ENCODE results near the gene MRPS2. TPM values are rescaled to one million over a fixed set of nuclear protein-coding genes. Genes with fewer than 3 reads are reported as not detected.

Gene MRPS2
- total and polyA plus RNA-seq, 7 donors = 30.0 to 61.6 (median 37.7) TPM

DNA sequence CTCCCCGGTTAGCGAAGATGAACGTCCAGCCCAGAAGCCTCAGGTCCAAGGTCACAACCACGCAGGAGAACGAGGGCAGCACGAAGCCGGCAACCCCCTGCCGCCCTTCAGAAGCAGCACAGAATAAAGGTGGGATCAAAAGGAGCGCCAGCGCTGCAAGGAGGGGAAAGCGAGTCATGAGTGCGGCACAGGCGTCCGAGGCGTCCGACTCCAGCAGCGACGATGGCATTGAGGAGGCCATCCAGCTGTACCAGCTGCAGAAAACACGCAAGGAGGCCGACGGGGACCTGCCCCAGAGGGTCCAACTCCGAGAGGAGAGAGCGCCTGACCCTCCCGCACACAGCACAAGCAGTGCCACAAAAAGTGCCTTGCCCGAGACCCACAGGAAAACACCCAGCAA, 15.1 kb upstream of the MRPS2 start:
- H3K27me3 ChIP-seq = no peaks in the 10 kb centered on the region
- no peaks in the 10 kb centered on the region for H3K9me3 ChIP-seq
- H3K36me3 ChIP-seq = peaks cover 5 to 63% (median 32%) of the 10 kb centered on the region in 4 donors
- peaks cover 0 to 11% (median 10%) of the 10 kb centered on the region in 4 donors for H3K4me1 ChIP-seq
- no peak overlapping the region for H3K4me3 ChIP-seq
- no peak for DNase-seq
- TF ChIP-seq POLR2AphosphoS5 (IDR thresholded peaks at IDR 0.05) (no peak), EP300 (IDR thresholded peaks at IDR 0.05) (no peak), POLR2A (IDR thresholded peaks at IDR 0.05) (no peak)
- TF ChIP-seq, protein P1, sequence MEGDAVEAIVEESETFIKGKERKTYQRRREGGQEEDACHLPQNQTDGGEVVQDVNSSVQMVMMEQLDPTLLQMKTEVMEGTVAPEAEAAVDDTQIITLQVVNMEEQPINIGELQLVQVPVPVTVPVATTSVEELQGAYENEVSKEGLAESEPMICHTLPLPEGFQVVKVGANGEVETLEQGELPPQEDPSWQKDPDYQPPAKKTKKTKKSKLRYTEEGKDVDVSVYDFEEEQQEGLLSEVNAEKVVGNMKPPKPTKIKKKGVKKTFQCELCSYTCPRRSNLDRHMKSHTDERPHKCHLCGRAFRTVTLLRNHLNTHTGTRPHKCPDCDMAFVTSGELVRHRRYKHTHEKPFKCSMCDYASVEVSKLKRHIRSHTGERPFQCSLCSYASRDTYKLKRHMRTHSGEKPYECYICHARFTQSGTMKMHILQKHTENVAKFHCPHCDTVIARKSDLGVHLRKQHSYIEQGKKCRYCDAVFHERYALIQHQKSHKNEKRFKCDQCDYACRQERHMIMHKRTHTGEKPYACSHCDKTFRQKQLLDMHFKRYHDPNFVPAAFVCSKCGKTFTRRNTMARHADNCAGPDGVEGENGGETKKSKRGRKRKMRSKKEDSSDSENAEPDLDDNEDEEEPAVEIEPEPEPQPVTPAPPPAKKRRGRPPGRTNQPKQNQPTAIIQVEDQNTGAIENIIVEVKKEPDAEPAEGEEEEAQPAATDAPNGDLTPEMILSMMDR (IDR thresholded peaks at IDR 0.05) = no peak
- H3K27ac ChIP-seq = no peak overlapping the region
- intact Hi-C loops (cut with DNase I) = no loop called here
- WGBS, 2 donors = 95 to 96% methylated on average over 25 of the region's 25 CpGs

DNA sequence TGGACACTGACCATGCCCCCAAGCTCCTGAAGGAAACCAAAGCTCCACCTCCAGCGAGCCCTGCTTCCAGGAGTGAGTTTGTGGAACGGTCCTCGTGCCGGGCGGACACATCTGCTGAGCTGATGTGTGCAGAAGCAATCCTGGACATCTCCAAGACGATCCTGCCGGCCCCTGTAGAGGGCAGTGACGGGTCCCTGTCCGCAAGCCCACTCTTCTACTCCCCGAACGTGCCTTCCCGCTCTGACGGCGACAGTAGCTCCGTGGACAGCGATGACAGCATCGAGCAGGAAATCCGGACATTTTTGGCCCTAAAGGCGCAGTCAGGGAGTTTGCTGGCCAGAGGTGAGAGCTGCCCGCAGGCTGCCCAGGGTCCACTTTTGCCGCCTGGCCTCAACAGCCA, 14.7 kb upstream of the MRPS2 start:
- TF ChIP-seq POLR2AphosphoS5 (IDR thresholded peaks at IDR 0.05) = no peak
- no peak for TF ChIP-seq POLR2A (IDR thresholded peaks at IDR 0.05)
- TF ChIP-seq, protein P1 (IDR thresholded peaks at IDR 0.05) = no peak
- no peak for TF ChIP-seq EP300 (IDR thresholded peaks at IDR 0.05)
- intact Hi-C loops (cut with DNase I) = no loop called here
- peaks cover 0 to 7% (median 6%) of the 10 kb centered on the region in 4 donors for H3K4me1 ChIP-seq
- no peaks in the 10 kb centered on the region for H3K9me3 ChIP-seq
- H3K27me3 ChIP-seq = no peaks in the 10 kb centered on the region
- 94 to 96% methylated on average over 21 of the region's 21 CpGs for WGBS, 2 donors
- no peak for DNase-seq
- no peak overlapping the region for H3K4me3 ChIP-seq
- H3K27ac ChIP-seq = no peak overlapping the region
- peaks cover 5 to 63% (median 32%) of the 10 kb centered on the region in 4 donors for H3K36me3 ChIP-seq

DNA sequence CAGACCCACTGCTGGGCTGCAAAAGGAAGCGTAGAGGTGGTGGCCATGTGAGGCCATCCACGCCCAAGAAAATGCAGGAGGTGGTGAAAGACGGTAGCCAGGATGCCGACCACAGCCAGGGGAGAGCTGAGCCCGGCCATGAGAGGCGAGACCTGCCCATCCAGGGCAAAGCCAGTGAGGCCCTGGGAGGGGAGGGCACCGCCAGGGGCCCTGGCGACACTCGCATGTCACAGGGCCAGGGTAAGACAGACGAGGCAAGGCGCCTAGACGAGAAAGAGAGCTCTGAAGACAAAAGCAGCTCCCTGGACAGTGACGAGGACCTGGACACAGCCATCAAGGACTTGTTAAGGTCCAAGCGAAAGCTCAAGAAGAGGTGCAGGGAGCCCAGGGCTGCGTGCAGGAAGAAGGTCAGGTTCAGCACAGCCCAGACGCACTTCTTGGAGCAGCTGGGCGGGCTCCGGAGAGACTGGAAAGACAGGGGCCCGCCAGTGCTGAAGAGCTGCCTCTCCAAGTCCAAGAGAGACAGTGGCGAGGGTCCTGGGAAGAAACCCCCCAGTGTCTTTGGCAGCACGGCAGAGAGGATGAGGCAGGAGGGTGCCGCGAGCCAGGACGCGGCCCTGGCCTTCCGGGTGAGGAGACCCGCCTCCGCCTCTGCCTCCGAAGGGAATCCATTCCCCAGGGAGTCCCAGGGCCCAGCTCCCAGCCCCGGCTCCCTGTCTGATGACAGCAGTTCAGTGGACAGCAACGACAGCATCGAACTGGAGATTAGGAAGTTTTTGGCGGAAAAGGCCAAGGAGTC, 14.0 kb upstream of the MRPS2 start:
- intact Hi-C loops (cut with DNase I) = no loop called here
- H3K4me1 ChIP-seq = peaks cover 0 to under 1% (median 0%) of the 10 kb centered on the region in 4 donors
- H3K27me3 ChIP-seq = no peaks in the 10 kb centered on the region
- H3K27ac ChIP-seq = no peak overlapping the region
- DNase-seq = peak; percentile 50
- H3K9me3 ChIP-seq = no peaks in the 10 kb centered on the region
- 94% methylated on average over 33 of the region's 33 CpGs for WGBS, 2 donors
- no peak overlapping the region for H3K4me3 ChIP-seq
- no peak for TF ChIP-seq POLR2AphosphoS5 (IDR thresholded peaks at IDR 0.05)
- TF ChIP-seq, protein P1 (IDR thresholded peaks at IDR 0.05) = no peak
- no peak for TF ChIP-seq POLR2A (IDR thresholded peaks at IDR 0.05)
- no peak for TF ChIP-seq EP300 (IDR thresholded peaks at IDR 0.05)
- peaks cover 5 to 63% (median 32%) of the 10 kb centered on the region in 4 donors for H3K36me3 ChIP-seq

DNA sequence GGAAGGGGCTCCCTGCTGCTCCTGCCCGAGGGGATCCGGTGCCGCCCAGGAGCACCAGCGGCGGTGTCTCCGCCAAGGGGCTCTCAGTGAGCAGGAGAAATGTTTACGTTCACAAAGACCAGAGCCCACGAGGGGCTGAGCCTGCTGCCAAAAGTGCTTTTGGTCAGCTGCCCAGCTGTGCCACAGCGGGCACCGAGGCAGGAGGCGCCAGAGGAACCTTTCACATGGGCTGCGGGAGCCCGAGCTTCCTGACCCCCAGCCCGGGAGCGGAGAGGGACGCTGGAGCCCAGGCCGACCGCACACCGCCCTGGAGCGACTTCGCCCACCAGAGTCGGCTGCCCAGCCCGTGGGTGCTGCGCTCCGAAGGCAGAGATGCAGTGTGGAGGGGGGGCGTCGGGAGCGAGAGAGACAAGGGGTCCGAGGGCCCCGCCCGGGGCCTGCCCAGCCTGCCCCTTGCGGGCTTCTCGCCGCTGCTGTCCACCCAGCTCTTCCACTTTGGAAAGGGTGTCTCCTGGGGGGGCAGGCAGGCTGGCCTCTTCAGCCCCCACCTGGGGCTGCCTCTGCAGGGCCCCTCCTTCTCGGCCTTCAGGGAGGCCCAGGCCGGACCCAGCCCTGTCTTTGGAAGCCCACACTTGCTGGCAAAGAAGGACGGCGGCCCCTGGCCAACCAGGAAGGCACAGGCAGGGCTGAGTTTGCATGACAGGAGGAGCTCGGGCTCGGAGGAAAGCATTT, 13.0 kb upstream of the MRPS2 start:
- intact Hi-C loops (cut with DNase I) = no loop called here
- TF ChIP-seq POLR2AphosphoS5 (IDR thresholded peaks at IDR 0.05) (no peak), EP300 (IDR thresholded peaks at IDR 0.05) (no peak), POLR2A (IDR thresholded peaks at IDR 0.05) (no peak)
- TF ChIP-seq, protein P1 (IDR thresholded peaks at IDR 0.05) = no peak
- H3K36me3 ChIP-seq = peaks cover 5 to 63% (median 32%) of the 10 kb centered on the region in 4 donors

More for the DNA sequence above, 13.0 kb upstream of the MRPS2 start:
- Histone ChIP-seq H3K27me3 (no peaks in the 10 kb centered on the region), H3K9me3 (no peaks in the 10 kb centered on the region), H3K4me3 (no peak overlapping the region), H3K27ac (no peak overlapping the region), H3K4me1 (no peaks in the 10 kb centered on the region)
- 95 to 96% methylated on average over 40 of the region's 40 CpGs for WGBS, 2 donors
- peak; percentile 41 for DNase-seq

All from sigmoid colon (tissue), 7 donors.